Measurements from ENCODE around the gene ZEB2. TPM values are rescaled to one million over a fixed set of nuclear protein-coding genes. Genes with fewer than 3 reads are reported as not detected.

The ZEB2 gene
- total and polyA plus RNA-seq, 2 of the 8 experiments (the other 6 are each of a cell fraction or from before 2014, with no cell fraction given), result 0.38 TPM; not detected in 1

DNA sequence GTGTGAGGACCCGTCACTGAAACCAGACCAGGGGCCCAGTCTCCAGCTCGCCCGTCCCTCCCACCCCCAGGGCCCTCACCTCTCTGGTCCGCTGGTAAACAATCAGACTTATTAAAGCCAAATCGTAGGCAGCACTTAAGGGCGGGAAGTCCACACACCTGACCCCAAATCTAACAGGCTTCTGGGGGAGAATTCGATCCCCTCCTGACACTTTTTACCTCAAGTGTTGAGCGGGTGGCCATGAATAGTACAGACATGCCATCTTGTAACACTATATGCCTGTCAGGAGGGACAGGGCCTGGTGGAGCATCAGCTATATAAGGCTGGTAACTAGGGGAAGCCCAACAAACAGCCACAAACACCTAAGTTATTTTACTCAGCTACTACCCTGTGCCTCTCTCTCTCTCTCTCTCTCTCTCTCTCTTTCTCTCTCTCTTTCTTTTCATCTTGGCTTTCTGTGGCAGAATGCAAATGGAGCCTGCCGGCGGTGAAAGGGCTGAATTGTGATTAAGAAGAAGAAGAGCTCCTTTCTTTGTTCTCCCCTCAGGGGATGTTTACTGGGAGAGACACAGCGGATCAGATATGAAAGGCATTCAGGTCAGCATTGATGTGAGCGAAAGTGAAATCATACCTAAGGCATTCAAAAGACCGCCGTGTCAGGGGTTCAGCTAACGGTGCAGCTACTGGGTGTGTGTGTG is 9.5 kb downstream of the ZEB2 start:
- Histone ChIP-seq H3K9me3 (ENCODE audit: insufficient read depth in 2 of 2, low read depth in 1 of 2, low read length in 1 of 2) (no peaks in the 10 kb centered on the region), H2BK12ac (ENCODE audit: low read depth, low read length) (peak overlapping the region; percentile 81), H3K18ac (ENCODE audit: extremely low read depth, low read length) (peak overlapping the region; percentile 51; the same call in 1 of the 2 replicates), H2BK15ac (ENCODE audit: low read length) (peak overlapping the region; percentile 84; the same call in 1 of the 2 replicates), H4K91ac (replicated peaks; ENCODE audit: insufficient read length, low read length) (no peak overlapping the region), H3K79me1 (ENCODE audit: low read depth, low read length) (no peaks in the 10 kb centered on the region), H4K5ac (ENCODE audit: insufficient read length, low read depth, low read length) (peak overlapping the region; percentile 56), H2BK5ac (ENCODE audit: low read depth, low read length) (0 out of 2 replicates have a peak overlapping the region, but pooled peaks have one; percentile 6), H3K27ac (ENCODE audit: low read depth, low read length) (peak overlapping the region; percentile 46; the same call in 1 of the 2 replicates), H2BK20ac (ENCODE audit: low read length) (peak overlapping the region; percentile 57), H4K20me1 (replicated peaks in 1 of 2; ENCODE audit: control insufficient read depth in 1 of 2, insufficient read depth in 2 of 2, low read length in 2 of 2) (peaks cover 0 to 2% of the 10 kb centered on the region in 2 experiments), H3K56ac (replicated peaks; ENCODE audit: insufficient read length, low read depth, low read length) (no peak overlapping the region), H3K4me2 (ENCODE audit: insufficient read depth in 1 of 2, low read depth in 2 of 2, low read length in 2 of 2) (peak overlapping the region; percentile 68 to 79), H3K4me3 (ENCODE audit: extremely low read depth in 1 of 4, insufficient read depth in 2 of 4, low read depth in 3 of 4, low read length in 4 of 4) (peak overlapping the region in 3 of 4 experiments; percentile 1 to 45 (median 7); a peak in 5 of 8 replicates), H3K4ac (replicated peaks; ENCODE audit: insufficient read length, low read depth, low read length) (no peak overlapping the region), H4K8ac (ENCODE audit: extremely low read depth, insufficient read depth, low read length) (no peak overlapping the region), H3K27me3 (replicated peaks in 1 of 4; ENCODE audit: control insufficient read depth in 3 of 4, extremely low read depth in 1 of 4, insufficient read depth in 3 of 4, low read length in 3 of 4) (peaks cover 28 to 56% (median 54%) of the 10 kb centered on the region in 4 experiments), H3K23ac (ENCODE audit: insufficient read length) (no peak overlapping the region), H3K9ac (replicated peaks in 1 of 4; ENCODE audit: extremely low read depth in 1 of 4, low read depth in 3 of 4, low read length in 3 of 4) (peak overlapping the region in 1 of 4 experiments; percentile 13; a peak in 1 of 7 replicates), H3K36me3 (ENCODE audit: control insufficient read depth in 2 of 4, insufficient read depth in 4 of 4, low read length in 3 of 4) (no peaks in the 10 kb centered on the region), H2AFZ (ENCODE audit: low read length) (no peak overlapping the region), H2AK5ac (ENCODE audit: low read depth, low read length) (no peak overlapping the region), H3K4me1 (replicated peaks in 1 of 4; ENCODE audit: control insufficient read depth in 3 of 4, insufficient read depth in 4 of 4, low read length in 3 of 4) (peaks cover 13 to 49% (median 29%) of the 10 kb centered on the region in 4 experiments; a peak in 6 of 7 replicates), H2BK120ac (replicated peaks; ENCODE audit: low read depth, low read length) (no peak overlapping the region), H3K79me2 (ENCODE audit: control insufficient read depth in 1 of 2, insufficient read depth in 2 of 2, low read length in 2 of 2) (no peaks in the 10 kb centered on the region), H3K14ac (ENCODE audit: insufficient read length) (no peak overlapping the region), H3K23me2 (ENCODE audit: low read depth, low read length) (no peaks in the 10 kb centered on the region; the same call in none of the 2 replicates)
- no peak for DNase-seq (ENCODE audit: low read depth in 1 of 2, low spot score in 2 of 2)
- WGBS, 2 experiments (ENCODE audit: extremely low coverage in 1 of 2, insufficient coverage in 1 of 2, insufficient read length in 1 of 2, insufficient replicate concordance in 2 of 2, low coverage in 1 of 2, low lambda C conversion rate in 2 of 2, missing lambda C conversion rate in 1 of 2), result 5% methylated on average over 15 of the region's 15 CpGs; no CpG with 5 or more reads in 1 of the 2 experiments
- CTCF ChIA-PET (ENCODE audit: partially characterized antibody), result interaction anchor here (0.7 to 2.0 kb wide), 5 partner anchors 10 to 628 kb away, joined by 3 to 8 read pairs (median 4); partner anchors contain the start of gene ZEB2
- POLR2A ChIA-PET (ENCODE audit: partially characterized antibody), result interaction anchor here (0.6 to 1.1 kb wide), 5 partner anchors 11 to 775 kb away, joined by 3 to 4 read pairs (median 4); no protein-coding TSS in a partner anchor
- peak; percentile 42 for FAIRE-seq
- TF ChIP-seq, protein P1, sequence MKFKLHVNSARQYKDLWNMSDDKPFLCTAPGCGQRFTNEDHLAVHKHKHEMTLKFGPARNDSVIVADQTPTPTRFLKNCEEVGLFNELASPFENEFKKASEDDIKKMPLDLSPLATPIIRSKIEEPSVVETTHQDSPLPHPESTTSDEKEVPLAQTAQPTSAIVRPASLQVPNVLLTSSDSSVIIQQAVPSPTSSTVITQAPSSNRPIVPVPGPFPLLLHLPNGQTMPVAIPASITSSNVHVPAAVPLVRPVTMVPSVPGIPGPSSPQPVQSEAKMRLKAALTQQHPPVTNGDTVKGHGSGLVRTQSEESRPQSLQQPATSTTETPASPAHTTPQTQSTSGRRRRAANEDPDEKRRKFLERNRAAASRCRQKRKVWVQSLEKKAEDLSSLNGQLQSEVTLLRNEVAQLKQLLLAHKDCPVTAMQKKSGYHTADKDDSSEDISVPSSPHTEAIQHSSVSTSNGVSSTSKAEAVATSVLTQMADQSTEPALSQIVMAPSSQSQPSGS (IDR thresholded peaks at IDR 0.05; ENCODE audit: low read length), result peak; percentile 74
- TF ChIP-seq EZH2 (IDR thresholded peaks at IDR 0.05; ENCODE audit: low read depth, low read length, severe bottlenecking) (no peak), JUND (IDR thresholded peaks at IDR 0.05; ENCODE audit: low read length) (peak; percentile 97), SP4 (IDR thresholded peaks at IDR 0.05; ENCODE audit: low read length) (no peak), HDAC6 (IDR thresholded peaks at IDR 0.05; ENCODE audit: low read depth, low read length) (no peak), TCF12 (IDR thresholded peaks at IDR 0.05; ENCODE audit: low read depth, low read length) (0 out of 2 replicates have a peak, but pooled peaks have one; percentile 10), CREB1 (IDR thresholded peaks at IDR 0.05) (0 out of 2 replicates have a peak, but pooled peaks have one; percentile 10), TEAD4 (IDR thresholded peaks at IDR 0.05; ENCODE audit: low read depth, low read length) (0 out of 2 replicates have a peak, but pooled peaks have one; percentile 44), SP1 (IDR thresholded peaks at IDR 0.05; ENCODE audit: low read depth, low read length) (peak; percentile 87), POU5F1 (IDR thresholded peaks at IDR 0.05; ENCODE audit: low read depth, low read length) (peak; percentile 76)
